ENCODE results near the gene PKD2. TPM values are rescaled to one million over a fixed set of nuclear protein-coding genes. Genes with fewer than 3 reads are reported as not detected.
"Not testable (repeated sequence)": the region's sequence is repeated elsewhere in the genome, so short reads cannot be mapped to it uniquely, and the experiment has no call there.

Gene PKD2
- total RNA-seq, 2 experiments from 2014 or later = 3.8 to 4.5 TPM

DNA sequence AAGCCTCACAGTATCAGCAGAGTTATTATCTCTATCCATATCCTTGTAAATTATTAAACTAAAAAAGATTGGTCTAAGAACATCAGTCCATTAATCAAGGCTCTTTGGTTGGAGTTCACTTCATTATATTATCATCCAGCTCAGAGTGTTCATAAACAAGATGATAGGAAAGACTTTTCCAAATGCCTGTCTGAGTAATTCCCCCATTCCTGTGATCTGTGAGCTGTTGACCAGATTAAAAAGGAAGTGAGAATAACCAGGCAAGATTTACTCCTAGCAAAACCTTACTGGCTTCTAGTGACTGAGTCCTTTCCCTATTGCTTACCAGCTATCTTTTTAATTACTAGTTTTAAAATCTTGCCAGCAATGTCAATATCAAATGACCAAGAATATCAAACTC is 14.9 kb downstream of the PKD2 start:
- Histone ChIP-seq H3K9me3 (ENCODE audit: low read length) (no peaks in the 10 kb centered on the region), H3K4me2 (ENCODE audit: low read length) (no peak overlapping the region), H3K9me2 (ENCODE audit: insufficient read depth, low read length) (no peaks in the 10 kb centered on the region), H3K36me3 (ENCODE audit: insufficient read depth, low read length) (no peaks in the 10 kb centered on the region), H3K4me3 (ENCODE audit: low read depth, low read length, poor library complexity, severe bottlenecking) (no peak overlapping the region), H3K27ac (ENCODE audit: low read depth, low read length, poor library complexity, severe bottlenecking) (no peak overlapping the region), H2AFZ (ENCODE audit: low read length) (no peak overlapping the region), H3K79me2 (ENCODE audit: insufficient read depth, low read depth, low read length) (no peaks in the 10 kb centered on the region), H3K4me1 (ENCODE audit: insufficient read depth, low read length, poor library complexity, severe bottlenecking) (no peaks in the 10 kb centered on the region), H4K20me1 (ENCODE audit: insufficient read depth, low read length) (no peaks in the 10 kb centered on the region)
- POLR2A ChIA-PET = interaction anchor here (0.6 kb wide), 1 partner anchor 12 kb away, joined by 4 read pairs; no protein-coding TSS in a partner anchor
- no peak for TF ChIP-seq CTCF (conservative IDR thresholded peaks at IDR 0.05; ENCODE audit: low read length)
- intact Hi-C loops (cut with micrococcal nuclease; ENCODE audit: unreplicated experiment) = no loop called here
- no peak for DNase-seq (ENCODE audit: low spot score)
- no TSS peak for BruUV-seq (replicated peaks)
- CTCF ChIA-PET (ENCODE audit: unreplicated experiment) = no interaction called here

DNA sequence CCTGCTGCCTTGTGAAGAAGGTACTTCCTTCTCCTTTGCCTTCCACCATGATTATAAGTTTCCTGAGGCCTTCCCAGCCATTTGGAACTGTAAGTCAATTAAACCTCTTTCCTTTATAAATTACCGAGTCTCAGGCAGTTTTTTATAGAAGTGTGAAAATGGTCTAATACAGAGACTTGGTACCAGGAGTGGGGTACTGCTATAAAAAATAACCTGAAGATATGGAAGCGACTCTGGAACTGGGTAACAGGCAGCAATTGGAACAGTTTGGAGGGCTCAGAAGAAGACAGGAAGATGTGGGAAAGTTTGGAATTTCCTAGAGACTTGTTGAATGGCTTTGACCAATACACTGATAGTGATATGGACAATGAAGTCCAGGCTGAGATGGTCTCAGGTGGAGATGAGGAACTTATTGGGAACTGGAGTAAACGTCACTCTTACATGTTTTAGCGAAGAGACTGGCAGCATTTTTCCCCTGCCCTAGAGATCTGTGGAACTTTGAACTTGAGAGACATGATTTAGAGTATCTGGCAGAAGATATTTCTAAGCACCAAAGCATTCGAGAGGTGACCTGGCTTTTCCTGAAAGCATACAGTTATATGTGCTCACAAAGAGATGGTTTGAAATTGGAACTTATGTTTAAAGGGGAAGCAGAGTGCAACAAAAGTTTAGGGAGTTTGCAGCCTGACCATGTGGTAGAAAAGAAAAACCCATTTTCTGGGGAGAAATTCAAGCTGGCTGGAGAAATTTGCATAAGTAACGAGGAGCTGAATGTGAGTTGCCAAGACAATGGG is 18.6 kb downstream of the PKD2 start:
- BruUV-seq (replicated peaks); H3K36me3 ChIP-seq (ENCODE audit: insufficient read depth, low read length); H4K20me1 ChIP-seq (ENCODE audit: insufficient read depth, low read length); H3K4me2 ChIP-seq (ENCODE audit: low read length); H3K4me1 ChIP-seq (ENCODE audit: insufficient read depth, low read length, poor library complexity, severe bottlenecking); H3K27ac ChIP-seq (ENCODE audit: low read depth, low read length, poor library complexity, severe bottlenecking); DNase-seq (ENCODE audit: low spot score); CTCF ChIA-PET (ENCODE audit: unreplicated experiment); H3K79me2 ChIP-seq (ENCODE audit: insufficient read depth, low read depth, low read length); H2AFZ ChIP-seq (ENCODE audit: low read length); H3K9me3 ChIP-seq (ENCODE audit: low read length); POLR2A ChIA-PET; intact Hi-C loops (cut with micrococcal nuclease; ENCODE audit: unreplicated experiment); H3K9me2 ChIP-seq (ENCODE audit: insufficient read depth, low read length); H3K4me3 ChIP-seq (ENCODE audit: low read depth, low read length, poor library complexity, severe bottlenecking): not testable (repeated sequence)

- H3K4me1 ChIP-seq (ENCODE audit: insufficient read depth, low read length, poor library complexity, severe bottlenecking) = no peaks in the 10 kb centered on the region
- no peak overlapping the region for H2AFZ ChIP-seq (ENCODE audit: low read length)
- no peaks in the 10 kb centered on the region for H3K9me3 ChIP-seq (ENCODE audit: low read length)
- no peaks in the 10 kb centered on the region for H4K20me1 ChIP-seq (ENCODE audit: insufficient read depth, low read length)
- H3K36me3 ChIP-seq (ENCODE audit: insufficient read depth, low read length) = no peaks in the 10 kb centered on the region
- H3K9me2 ChIP-seq (ENCODE audit: insufficient read depth, low read length) = no peaks in the 10 kb centered on the region
- CTCF ChIA-PET (ENCODE audit: unreplicated experiment) = no interaction called here
- H3K79me2 ChIP-seq (ENCODE audit: insufficient read depth, low read depth, low read length) = no peaks in the 10 kb centered on the region
- H3K4me3 ChIP-seq (ENCODE audit: low read depth, low read length, poor library complexity, severe bottlenecking) = no peak overlapping the region
- intact Hi-C loops (cut with micrococcal nuclease; ENCODE audit: unreplicated experiment) = no loop called here
- H3K27ac ChIP-seq (ENCODE audit: low read depth, low read length, poor library complexity, severe bottlenecking) = no peak overlapping the region
- DNase-seq (ENCODE audit: low spot score) = no peak
- POLR2A ChIA-PET = no interaction called here
- TF ChIP-seq CTCF (conservative IDR thresholded peaks at IDR 0.05; ENCODE audit: low read length) (no peak), EZH2phosphoT487 (IDR thresholded peaks at IDR 0.05; ENCODE audit: borderline replicate concordance, low read depth, low read length) (no peak)
- no peak overlapping the region for H3K4me2 ChIP-seq (ENCODE audit: low read length)
- no TSS peak for BruUV-seq (replicated peaks)
Measured at GRCh38 chr4:88027611-88028608, 20.5 kb downstream of the PKD2 start.

Data from OCI-LY7 (cell line).